NCI-H524 (cell line): ENCODE results near the gene GLUD1.
"Not testable (repeated sequence)": the region's sequence is repeated elsewhere in the genome, so short reads cannot be mapped to it uniquely, and the experiment has no call there.

Experiments
- DNase-seq, 2 experiments: peaks; one replicate each; lab custom pipeline; 2025; lab: John Stamatoyannopoulos, UW

Gene GLUD1

GRCh38 chr10:87094373-87095235 lies at the start of gene GLUD1, which contains the start of gene SHLD2:
Gene GLUD1 (minus strand): TSS chr10:87094843. CDS start chr10:87094769, 74 bp downstream.
Gene SHLD2 (plus strand): TSS chr10:87095206. CDS start chr10:87151355, 56,149 bp downstream.
- peak; percentile 42 to 79 for DNase-seq

GRCh38 chr10:87143109-87143418 lies 48.4 kb upstream of the GLUD1 start:
- not testable (repeated sequence) for DNase-seq

- not testable (repeated sequence) for DNase-seq
Observed at GRCh38 chr10:87142230-87143108, 47.8 kb upstream of the GLUD1 start.

GRCh38 chr10:87137478-87137877 lies 42.8 kb upstream of the GLUD1 start:
- not testable (repeated sequence) for DNase-seq

GRCh38 chr10:87134440-87134839 lies 39.8 kb upstream of the GLUD1 start:
- DNase-seq: not testable (repeated sequence)

DNA sequence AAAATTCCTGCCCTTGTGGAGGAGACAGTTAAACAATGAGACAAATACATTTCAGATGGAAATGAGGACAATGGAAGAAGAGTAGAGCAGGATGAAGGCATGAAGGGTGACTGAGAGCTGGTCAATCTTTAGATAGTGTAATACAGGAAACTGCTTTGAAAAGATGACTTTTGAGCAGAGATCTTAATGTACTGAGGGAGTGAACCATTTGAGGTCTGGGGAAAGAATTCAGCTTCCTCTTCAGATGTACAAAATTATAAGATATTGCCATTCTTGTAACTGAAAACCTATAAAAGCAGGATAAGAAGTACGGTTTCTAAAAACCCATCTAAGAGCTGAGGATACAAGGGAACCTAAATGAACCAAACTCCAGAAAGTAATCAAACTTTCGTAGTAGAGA lies 39.3 kb upstream of the GLUD1 start:
- not testable (repeated sequence) for DNase-seq

GRCh38 chr10:87132176-87132575 lies 37.5 kb upstream of the GLUD1 start:
- DNase-seq: not testable (repeated sequence)

DNA sequence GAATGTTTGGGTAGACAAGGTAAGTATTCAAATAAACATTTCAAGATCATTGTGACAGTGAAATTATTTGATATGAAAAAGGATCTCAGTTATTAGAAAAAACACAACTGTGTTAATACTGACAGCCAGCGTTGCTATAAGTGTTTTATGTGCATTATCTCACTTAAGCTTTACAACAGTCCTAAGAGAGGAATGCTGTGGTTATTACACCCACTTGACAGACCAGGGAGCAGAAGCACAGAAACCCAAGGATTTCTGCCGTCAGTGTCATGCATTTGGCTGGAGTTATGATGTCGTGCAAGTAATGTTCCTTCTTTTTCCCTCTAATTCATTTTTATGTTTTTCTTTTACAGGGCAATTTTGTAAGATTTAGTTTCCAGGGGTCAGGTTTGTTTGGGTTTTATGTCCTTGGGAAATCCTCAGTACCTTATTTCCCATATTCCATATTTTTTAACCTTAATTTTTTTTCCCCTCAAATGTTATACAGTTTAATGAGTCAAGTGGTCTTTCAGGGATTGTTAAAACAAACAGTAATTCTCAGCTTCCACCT lies 33.0 kb upstream of the GLUD1 start:
- not testable (repeated sequence) for DNase-seq

DNA sequence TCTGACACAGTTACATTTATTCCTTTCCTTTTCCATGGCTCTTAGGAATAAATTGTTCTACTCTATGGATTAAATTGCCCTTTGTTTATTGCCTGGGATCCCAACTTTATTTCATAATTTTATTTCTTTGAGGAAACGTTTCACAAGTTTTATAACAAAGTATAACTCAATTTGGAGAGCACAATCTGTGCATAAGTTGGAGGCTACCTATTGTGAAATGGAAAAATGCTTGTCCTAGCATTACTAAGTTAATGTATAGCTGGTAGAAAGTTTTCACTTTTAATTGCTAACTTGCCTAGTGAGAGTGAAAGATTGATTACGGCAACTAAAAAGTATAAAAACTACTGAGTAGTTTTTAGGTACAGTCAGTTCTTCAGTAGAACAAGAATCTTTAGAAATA lies 32.4 kb upstream of the GLUD1 start:
- not testable (repeated sequence) for DNase-seq

DNA sequence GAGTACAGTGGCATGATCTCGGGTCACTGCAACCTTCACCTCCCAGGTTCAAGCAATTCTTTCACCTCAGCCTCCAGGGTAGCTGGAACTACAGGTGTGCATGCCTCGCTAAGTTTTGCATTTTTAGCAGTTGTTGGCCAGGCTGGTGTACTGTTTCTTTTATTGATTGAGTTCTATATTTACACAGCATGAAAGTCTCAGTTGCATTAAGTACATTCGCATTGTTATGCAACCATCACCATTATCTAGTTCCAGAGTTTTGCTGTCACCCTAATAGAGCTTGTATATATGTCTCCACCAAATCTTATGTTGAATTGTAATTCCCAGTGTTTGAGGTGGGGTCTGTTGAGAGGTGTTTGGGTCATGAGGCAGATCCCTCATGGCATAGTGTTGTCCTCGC lies 28.7 kb upstream of the GLUD1 start:
- not testable (repeated sequence) for DNase-seq

GRCh38 chr10:87119029-87119428 lies 24.4 kb upstream of the GLUD1 start:
- DNase-seq: not testable (repeated sequence)

DNA sequence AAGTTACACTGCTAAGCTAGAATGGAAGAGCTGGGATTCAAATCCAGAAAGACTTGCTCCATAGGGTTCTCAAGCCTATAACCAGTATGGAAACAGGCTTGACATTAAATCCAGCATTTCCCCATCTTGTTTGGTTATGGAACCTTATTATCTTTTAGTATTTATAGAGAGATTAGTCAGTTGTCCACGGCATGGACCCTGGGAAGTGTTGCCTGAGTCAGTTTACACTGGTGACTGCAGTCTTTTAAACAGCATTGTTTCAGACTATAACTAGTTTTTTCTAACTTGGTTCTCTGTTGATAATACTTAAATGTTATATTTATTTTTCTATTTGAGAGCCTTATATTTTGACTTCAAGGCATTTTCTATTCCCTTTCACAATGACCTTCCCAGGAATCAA lies 23.5 kb upstream of the GLUD1 start:
- not testable (repeated sequence) for DNase-seq

- DNase-seq: no peak
Observed at GRCh38 chr10:87105446-87106124, 10.9 kb upstream of the GLUD1 start.

DNA sequence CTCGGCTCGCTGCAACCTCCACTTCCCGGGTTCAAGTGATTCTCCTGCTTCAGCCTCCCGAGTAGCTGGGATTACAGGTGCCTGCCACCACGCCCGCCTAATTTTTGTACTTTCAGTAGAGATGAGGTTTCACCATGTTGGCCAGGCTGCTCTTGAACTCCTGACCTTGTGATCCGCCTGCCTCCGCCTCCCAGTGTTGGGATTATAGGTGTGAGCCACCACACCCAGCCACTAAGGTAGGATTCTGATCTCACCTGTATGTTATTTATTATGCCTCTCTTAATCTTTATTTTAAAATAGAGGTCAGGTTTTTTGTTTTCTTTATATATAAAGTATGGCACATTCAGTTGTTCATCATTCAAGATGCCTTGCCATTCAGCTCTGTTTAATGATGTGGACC lies 10.1 kb upstream of the GLUD1 start:
- DNase-seq: not testable (repeated sequence)

DNA sequence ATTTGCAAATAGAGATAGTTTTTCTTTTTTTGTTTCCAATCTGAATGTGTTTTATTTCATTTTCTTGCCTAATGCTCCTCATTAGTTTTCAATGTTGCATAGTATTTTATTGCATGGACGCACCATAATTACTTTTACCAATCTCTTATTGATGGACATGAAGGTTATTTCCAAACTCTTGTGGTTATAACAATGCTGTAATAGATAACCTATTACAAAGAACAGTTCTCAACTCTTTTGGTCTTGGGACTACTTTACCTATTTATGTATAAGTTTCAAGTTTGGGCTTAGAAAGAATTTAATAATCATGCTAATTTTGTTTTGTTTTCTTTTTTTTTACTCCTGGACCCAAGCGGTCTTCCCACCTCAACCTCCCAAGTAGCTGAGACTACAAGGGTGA lies 7.4 kb upstream of the GLUD1 start:
- no peak for DNase-seq

- DNase-seq: peak in 1 of 2 experiments; percentile 53
Observed at GRCh38 chr10:87095236-87095945, 748 bp upstream of the GLUD1 start.

GRCh38 chr10:87093632-87094372 lies 841 bp downstream of the GLUD1 start:
- DNase-seq: peak in 1 of 2 experiments; percentile 23

DNA sequence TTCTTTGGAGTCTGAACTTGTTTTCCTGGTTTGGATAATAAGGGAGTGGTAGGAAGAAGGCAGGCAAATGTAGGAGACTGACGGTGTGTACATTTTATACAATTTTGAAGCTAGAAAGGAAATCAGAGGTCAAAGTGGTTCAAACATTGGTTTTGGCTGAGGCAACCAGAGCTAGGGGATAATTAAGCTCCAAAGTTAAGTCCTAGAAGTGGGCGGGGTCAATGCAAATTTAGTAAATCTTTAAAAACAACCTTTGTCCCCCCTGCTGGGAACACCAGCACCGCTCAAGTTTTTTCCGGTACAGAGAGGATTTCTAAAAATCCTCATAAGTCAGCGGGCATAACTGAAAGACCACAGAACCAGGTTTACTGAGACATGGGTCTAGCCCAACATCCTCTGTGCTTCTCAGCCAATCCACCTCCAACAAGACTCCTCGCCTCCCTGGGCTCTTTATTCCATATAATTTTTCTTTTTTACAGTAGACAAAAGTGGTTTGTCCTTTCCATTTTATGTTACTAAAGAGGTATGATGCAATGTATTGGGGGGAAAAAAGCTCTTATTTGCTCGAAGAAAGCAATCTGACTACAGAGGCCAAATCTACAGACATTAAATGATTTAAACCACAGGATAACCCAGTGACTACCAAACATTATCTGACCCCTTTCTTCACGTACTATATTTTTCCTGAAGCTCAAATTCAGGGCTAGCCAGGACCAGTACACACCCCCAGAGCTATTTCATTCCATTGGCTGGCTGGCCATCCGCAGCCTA lies 1.6 kb downstream of the GLUD1 start:
- peak in 1 of 2 experiments; percentile 17 for DNase-seq

DNA sequence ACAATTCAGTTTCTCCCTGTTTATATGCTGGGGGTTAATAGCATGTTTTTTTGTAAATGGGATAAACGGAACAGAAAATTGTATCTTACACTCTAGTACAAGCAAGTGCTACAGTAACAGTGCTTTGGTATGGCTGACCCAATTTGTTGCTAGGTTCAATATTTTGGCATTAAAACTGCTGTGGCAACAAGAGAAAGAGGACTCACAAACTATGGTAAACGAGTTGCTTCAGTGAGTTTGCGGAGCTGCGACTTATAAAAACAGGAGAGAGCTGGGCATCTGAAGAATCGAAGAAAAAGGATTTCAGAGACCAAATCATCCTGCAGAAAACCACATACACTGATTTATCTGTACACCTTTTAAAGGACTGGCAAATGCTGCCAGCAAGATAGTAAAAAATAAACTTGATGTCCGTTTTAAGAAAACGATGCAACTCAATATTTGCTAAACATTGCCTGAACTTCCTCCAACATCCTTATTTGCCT lies 2.2 kb downstream of the GLUD1 start:
- DNase-seq: no peak
